Mucosa of gallbladder (tissue), 1 donor: ENCODE measurements around the gene CHPF2. TPM values are rescaled to one million over a fixed set of nuclear protein-coding genes. Genes with fewer than 3 reads are reported as not detected.

Experiments used
- DNase-seq: peaks from one replicate; pipeline ENCODE4 v3.0.0-alpha.2; 2020; ENCODE audit warnings: low spot score
- total RNA-seq: library from RNA; stranded (reverse); gene quantifications from one replicate; pipeline ENCODE4 v1.2.1, GENCODE V29; 2021
- donor health status: DM: no; HTN: no; CAD: no.

CHPF2 gene
- total RNA-seq, 1 donor from 2014 or later: 52.3 TPM

DNA sequence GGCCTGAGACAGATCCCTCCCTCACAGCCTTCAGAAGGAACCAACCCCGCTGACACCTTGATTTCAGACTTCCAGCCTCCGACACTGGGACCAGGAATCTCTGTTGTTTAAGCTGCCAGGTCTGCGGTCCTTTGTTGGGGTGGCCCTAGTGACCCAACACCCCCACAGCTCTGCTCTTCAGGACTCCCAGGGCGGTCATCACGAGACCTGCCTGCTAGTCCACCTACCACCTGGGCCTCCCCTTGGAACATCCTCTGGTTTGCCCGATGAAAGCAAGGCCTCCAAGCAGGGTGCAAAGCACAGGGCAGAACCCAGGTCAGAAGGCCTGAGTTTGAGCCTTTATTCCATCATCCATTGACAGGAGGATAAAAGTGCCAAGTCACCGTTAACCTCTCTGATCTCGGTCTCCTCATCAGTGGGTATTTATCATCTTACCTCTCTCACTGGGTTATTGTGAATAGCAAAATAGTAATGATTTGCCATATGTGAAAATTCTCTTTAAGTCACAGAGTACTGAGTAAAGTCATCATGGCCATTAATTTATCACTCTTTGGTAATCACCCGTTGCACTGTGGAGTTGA, 33.2 kb downstream of the CHPF2 start:
- DNase-seq: no peak

GRCh38 chr7:151269511-151269910, 37.2 kb downstream of the CHPF2 start:
- DNase-seq: no peak

DNA sequence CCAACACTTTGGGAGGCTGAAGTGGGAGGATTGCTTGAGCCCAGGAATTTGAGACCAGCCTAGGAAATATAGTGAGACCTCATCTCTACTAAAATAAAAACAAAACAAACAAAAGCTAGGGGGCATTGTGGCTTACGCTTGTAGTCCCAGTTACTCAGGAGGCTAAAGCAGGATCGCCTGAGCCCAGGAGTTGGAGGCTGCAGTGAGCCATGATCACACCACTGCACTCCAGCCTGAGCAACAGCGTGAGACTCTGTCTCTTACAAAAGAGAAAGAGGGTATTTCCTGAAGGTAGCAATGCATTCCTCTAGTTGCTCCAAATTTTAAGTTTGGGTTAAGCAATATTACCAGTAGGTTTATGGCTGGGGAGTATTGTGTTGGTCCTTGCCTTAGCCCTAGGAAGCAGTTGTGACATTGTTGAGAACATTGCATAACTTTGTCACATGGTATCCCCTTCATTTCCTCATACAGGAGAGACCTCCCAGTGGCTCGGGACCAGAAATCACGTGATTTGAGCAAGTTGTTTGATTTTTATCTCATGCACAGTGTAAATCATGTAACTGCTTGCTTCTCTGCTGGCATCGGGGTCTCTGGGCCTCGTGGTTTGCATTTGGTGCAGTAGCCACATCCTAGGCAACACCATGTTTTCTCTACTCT, 39.5 kb downstream of the CHPF2 start:
- peak; percentile 65 for DNase-seq

- no peak for DNase-seq
Measured at GRCh38 chr7:151272405-151272804, 40.1 kb downstream of the CHPF2 start.

- no peak for DNase-seq
Measured at GRCh38 chr7:151272877-151273276, 40.6 kb downstream of the CHPF2 start.

DNA sequence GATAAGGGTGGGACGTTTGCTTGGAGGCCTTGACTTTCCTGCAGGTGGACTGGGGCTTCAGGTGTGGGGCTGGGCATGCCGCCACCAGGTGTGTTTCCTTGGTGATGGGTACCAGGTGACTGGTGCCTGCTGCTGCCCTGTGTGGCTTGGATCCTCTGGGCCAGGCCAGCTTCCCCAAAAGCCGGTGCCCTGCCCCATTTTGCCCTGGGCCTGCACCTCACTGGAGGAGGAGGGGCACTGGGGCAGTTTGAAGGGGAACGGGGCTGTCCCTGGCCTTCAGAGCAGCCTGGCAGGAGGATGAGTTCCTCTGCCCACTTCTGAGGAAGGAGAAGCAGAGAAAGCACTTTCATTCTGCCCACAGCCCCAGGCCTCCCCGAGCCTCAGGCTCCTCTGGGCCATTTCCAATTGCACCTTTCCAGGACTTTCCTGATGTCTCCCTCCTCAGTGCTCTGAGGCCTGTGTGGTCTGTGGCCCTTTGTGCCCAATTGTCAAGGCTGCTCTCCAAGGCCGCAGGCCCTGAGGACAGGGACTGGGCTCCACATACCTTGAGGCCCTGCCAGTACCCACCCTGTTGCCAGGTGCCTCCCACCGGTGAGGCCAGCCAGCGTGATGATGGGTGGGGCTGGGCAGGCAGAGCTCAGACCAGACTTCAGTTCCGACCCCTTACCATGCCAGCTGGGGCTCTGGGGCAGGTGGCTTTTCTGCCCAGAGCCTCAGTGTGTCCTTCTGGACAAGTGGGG, 41.5 kb downstream of the CHPF2 start:
- no peak for DNase-seq

DNA sequence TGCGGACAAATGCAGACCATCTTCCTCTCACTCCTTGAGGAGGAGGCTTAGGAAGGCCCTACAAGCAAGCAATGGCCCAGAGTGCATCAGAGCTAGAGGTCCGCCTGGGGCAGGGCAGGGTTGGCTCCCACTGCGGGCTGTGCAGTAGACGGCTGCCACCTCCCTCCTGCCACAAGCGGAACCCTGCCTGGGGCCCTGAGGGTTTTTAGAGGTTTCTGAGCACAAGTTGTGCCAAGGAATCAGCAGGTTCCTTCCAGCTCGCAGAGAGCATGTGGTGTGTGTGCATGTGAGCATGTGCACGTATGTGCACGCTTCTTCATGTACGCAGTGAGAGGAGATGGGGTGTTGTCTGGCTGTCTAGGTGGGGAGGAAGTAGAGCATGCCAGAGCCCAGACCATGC, 42.1 kb downstream of the CHPF2 start:
- DNase-seq: no peak

DNA sequence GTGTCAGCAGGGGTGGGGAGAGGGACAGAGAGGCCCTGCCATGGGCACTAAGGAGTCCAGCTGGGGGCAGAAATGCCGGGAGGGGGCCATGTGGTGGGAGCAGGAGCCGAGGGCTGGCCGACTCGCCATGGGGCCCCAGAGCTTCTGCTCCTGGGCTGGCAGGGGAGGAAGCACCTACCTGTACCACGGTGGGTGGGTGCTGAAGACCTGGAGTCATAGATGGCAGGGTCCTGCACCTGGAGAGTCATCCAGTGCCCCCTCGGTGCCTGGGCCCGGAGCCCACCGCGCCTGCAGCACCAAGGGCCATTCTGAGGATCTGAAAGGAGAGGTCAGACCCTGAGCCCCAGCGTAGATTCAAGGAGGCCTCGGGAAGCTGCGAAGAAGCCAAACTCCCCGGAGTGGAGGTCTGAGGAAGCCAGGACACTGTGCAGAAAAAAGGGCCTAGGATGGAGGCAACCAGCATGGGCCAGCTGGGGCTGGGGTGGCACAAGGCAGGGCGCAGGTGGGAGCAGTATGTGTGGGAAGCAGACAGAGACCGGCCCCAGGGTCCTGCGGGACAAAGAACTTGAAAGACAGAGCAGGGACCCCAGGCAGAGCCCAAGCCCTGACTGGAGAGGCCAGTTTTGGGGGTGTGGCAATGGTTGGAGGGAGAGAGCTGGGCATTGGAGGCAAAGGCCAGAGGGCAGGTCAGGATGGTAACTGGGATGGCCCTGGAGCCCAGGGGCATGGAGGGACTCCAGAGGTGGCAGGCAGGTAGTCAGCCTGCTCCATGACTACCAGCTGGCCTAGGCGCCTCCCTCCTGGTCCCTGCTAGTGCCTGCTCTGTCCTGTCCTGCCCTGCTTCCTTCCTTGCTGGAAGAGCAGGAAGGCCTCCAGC, 42.9 kb downstream of the CHPF2 start:
- no peak for DNase-seq

- DNase-seq: no peak
Measured at GRCh38 chr7:151275813-151276577, 43.7 kb downstream of the CHPF2 start.

DNA sequence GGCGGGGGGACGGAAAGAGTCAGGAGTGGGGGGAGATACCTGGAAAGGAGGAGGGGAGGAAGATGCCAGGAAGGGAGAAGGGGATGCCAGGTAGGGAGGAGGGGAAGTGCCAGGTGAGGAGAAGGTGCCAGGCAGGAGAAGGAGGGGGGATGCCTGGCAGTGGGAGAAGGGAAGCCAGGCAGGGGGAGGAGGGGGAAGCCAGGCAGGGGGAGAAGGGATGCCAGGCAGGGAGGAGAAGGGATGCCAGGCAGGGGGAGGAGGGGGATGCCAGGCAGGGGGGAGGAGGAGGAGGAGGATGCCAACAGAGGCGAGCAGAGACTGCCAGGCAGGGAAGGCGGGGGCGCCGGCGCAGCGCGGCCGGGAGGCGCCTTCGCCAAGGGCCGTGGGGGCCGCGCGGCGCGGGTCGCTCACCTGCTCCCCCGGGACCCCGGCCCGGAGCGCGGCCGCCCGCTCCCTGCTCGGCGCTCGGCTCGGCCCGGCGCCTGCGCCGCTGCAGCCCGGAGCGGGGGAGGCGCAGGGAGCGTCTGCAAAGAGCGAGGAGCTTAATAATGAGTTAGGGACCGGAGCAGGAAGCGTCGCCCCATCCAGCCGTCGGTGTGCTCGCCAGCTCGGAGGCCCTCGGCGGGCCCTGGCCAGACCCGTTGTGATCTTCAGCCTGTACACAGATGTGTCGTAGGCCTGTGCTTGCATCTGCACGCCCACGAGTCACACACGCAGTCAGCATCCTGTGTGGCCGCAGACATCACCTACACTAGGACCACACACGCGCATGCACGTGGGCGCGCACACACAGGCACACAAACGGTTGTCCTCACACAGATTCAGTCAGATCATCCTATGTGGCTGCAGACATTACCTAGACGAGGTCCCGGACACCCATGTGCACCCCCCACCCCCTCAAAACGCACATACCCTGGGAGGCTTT, 44.6 kb downstream of the CHPF2 start:
- peak; percentile 53 for DNase-seq

GRCh38 chr7:151277631-151278030, 45.3 kb downstream of the CHPF2 start:
- DNase-seq: no peak

GRCh38 chr7:151278949-151279348, 46.7 kb downstream of the CHPF2 start:
- DNase-seq: no peak

GRCh38 chr7:151279868-151280267, 47.6 kb downstream of the CHPF2 start:
- DNase-seq: no peak

DNA sequence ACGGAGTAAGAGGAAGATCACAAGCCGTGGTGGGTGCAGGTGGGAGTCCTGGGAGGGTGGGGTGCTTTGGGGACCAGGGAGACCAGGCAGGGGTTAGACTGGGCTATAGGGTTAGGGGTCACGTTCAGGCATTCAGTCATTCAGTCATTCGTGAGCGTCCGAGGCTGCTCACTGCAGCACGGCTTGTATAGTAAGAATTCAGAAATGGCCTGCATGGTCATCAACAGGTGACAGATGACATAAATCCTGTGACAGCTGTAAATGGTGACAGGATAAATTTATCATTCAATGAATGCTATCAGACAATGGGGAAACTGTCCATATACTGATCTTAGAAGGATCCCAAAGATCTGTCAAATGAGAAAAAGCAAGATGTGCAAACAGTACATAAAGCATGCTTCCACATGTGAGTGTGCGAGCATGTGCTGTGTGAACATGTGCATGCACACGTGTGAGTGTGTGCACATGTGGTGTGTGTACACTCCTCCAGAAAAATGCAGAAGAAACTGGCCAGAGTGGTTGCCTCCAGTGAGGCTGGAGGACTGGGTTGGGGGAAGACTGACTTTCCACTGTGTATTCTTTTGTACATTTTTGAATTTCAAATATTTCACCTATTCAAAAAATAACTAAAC, 48.2 kb downstream of the CHPF2 start:
- no peak for DNase-seq

DNA sequence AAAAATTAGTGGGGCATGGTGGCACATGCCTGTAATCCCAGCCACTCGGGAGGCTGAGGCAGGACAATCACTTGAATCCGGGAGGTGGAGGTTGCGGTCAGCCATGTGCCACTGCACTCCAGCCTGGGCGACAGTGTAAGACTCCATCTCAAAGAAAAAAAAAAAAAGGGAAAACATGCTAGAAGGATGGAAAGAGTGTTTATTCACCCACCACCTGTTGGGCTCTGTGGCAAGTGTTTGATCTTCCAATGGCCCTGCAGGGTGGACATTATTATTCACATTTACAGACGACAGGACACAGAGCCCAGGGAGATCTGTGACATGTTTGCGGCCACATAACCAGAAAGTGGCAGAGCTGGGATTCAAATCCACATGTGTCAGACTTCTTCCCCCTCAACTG, 49.4 kb downstream of the CHPF2 start:
- no peak for DNase-seq

GRCh38 chr7:151282111-151282510, 49.8 kb downstream of the CHPF2 start:
- DNase-seq: no peak

DNA sequence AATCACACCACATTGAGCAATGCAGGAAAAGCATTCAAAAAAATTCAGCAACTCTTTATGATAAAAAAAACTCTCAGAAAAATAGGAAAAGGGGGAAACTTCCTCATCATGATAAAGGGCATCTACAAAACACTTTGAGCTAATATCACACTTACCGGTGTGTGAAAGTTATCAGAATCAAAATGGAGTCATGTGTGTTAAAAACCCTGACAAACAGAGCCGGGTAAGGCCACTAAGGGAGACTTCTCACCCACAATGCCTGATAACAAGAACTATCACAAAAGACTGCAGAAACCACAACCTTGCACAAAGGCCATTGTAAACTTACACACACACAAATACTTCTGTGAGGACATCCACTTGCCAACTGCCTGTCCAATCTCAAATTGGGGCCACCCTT, 51.0 kb downstream of the CHPF2 start:
- no peak for DNase-seq

GRCh38 chr7:151286148-151286547, 53.9 kb downstream of the CHPF2 start:
- DNase-seq: no peak
